Activated CD8-positive, alpha-beta memory T cell treated with anti-CD3 and anti-CD28 coated beads for 4 hours (primary cell): ENCODE data around the gene SDC1.

Source experiments
- DNase-seq, 2 donors: peaks; one replicate each; pipeline ENCODE4 v3.0.0-alpha.2; 2020; ENCODE audit warnings: low read depth in 2 of 2

The SDC1 gene

DNA sequence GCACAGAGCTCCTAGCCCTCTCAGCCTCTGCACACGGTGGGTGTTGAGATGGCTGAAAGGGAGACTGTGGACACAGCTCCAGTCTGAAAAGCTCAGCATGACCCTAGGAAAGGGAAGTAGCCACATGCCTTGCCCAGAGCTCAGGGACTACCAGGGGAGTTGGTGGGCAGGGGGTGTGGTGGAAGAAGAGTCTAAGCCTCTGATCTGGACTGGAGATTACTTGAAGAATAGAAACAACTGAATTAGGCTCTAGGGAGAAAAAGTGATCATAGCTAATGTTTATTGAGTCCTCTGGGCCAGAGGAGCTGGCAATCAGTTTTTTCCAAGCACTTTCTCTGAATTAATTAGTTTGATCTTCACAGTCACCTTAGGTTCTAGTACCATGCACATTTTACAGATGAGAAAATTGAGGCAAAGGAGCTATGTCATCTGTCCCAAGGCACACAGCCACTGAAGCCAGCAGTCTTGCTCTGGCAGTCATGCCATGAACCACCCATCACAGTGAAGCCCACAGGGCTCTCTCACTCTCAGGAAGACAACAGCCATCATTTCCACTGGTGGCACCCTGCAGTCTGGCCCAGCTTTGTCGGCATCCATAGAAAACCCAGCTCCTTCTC, 10.3 kb downstream of the SDC1 start:
- DNase-seq, result no peak

GRCh38 chr2:20213651-20214565, 11.0 kb downstream of the SDC1 start:
- no peak for DNase-seq

GRCh38 chr2:20212871-20213503, 11.9 kb downstream of the SDC1 start:
- DNase-seq, result no peak

DNA sequence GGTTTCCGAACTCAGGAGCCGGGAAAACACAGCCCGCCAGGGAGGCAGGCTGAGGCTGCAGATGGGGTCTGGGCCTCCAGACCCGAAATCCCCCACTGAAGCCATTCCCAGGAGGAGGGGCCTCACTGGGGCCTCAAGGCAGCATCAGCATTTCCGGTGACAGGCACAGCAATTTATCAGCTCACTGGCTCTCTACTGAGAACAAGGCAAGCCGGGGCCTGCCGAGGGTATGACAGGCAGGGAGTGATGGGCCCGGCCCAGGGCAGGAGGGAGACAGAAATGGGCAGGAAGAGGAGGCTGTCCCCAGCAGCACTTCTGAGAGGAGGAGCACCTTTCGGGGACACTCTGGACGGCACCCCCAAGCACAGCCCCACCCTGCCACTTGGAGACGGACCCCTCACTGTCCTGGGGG, 12.5 kb downstream of the SDC1 start:
- no peak for DNase-seq

- DNase-seq, result no peak
These were observed 13.0 kb downstream of the SDC1 start for GRCh38 chr2:20211860-20212458.

- DNase-seq, result no peak
These were observed 13.5 kb downstream of the SDC1 start for GRCh38 chr2:20211420-20211819.

GRCh38 chr2:20210462-20210861, 14.5 kb downstream of the SDC1 start:
- DNase-seq, result no peak

GRCh38 chr2:20209373-20210109, 15.4 kb downstream of the SDC1 start:
- DNase-seq, result no peak

GRCh38 chr2:20208476-20208859, 16.5 kb downstream of the SDC1 start:
- no peak for DNase-seq

DNA sequence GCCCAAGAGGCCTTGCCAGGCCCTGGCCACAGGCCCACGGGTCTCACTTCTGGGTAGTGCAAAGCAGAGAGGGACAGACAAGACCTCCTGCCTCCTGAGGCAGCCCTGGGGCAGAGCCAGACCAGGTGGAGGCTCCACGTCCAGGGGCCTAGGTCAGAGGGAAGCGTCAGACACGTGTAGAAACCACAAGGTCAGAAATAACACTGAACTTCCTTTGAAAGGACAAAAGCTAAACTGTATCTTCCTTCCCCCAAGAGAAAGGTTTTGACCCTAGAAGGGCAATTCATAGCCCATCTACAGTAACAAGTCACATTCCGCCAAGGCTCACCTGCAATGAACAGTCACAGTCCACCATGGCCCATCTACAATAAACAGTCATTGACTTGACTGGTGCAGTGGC, 17.9 kb downstream of the SDC1 start:
- DNase-seq, result no peak

GRCh38 chr2:20205915-20206524, 18.9 kb downstream of the SDC1 start:
- DNase-seq, result no peak

DNA sequence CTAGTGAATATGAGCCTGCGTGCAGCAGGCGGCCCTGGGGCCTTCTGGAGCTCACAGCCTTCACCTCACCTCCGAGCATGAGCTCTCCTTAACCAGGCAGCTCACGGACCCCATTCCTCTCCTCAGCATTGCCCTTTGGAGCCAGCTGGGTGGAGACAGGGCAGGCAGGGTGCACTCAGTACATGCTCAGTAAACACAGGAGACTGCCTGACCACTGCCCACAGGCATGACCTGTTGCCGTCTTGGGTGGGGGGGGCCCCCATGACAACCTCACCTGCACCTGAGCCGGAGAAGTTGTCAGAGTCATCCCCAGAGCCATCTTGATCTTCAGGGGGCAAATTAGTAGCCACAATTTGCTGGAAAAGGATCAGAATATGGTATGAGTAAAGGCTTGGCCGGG, 19.9 kb downstream of the SDC1 start:
- no peak for DNase-seq

DNA sequence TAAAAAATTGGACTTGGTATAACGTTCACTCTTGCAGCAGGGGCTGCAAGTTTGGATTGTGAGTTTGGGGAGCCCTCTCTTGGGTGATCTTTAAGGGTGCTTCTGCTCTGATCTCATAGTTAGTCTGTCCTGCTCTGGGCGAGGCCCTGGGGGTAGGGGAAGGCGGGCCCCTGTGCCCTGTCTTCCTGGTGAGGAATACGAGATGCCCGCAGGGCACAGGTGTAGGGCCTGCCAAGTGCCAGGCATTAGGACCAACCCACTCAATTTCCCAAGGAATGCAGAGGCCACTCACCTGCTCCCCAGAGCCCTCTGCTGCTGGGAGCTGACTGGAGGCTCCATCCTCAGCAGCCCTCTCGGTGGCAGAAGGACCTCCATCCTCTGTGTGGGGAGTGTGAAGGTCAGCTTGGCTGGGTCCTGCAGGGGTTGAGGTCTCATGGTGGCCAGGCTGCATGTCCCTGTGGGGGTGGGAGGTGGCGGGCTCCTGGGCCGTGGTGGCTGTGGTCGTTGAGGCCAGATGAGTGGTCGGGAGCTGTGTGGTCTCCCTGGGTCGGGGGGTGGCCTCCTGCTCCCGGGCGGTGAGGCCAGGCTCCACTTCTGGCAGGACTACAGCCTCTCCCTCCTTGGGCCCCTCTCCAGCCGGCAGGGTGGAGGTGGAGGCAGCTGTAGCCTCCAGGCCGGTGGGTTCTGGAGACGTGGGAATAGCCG, 21.3 kb downstream of the SDC1 start:
- DNase-seq, result no peak

DNA sequence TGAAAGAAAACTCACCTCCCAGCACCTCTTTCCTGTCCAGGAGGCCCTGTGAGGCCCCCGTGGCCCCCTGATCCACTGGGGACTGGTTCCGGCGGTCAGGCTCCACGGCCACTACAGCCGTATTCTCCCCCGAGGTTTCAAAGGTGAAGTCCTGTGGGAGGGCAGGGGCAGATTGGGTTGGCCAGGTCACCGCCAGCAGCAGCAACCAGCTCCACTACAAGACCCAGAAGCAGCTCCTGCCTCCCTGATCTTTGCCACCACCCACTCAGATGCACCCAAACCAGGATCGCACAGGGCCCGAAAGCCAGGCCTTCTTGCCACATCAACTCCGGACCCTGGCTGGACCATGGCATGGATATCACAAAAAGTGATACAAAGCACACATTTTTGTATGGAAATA, 21.9 kb downstream of the SDC1 start:
- no peak for DNase-seq

- DNase-seq, result no peak
These were observed 23.3 kb downstream of the SDC1 start for GRCh38 chr2:20201671-20202070.

- DNase-seq, result no peak
These were observed 24.0 kb downstream of the SDC1 start for GRCh38 chr2:20200697-20201555.

GRCh38 chr2:20199633-20200270, 25.2 kb downstream of the SDC1 start:
- DNase-seq, result no peak

DNA sequence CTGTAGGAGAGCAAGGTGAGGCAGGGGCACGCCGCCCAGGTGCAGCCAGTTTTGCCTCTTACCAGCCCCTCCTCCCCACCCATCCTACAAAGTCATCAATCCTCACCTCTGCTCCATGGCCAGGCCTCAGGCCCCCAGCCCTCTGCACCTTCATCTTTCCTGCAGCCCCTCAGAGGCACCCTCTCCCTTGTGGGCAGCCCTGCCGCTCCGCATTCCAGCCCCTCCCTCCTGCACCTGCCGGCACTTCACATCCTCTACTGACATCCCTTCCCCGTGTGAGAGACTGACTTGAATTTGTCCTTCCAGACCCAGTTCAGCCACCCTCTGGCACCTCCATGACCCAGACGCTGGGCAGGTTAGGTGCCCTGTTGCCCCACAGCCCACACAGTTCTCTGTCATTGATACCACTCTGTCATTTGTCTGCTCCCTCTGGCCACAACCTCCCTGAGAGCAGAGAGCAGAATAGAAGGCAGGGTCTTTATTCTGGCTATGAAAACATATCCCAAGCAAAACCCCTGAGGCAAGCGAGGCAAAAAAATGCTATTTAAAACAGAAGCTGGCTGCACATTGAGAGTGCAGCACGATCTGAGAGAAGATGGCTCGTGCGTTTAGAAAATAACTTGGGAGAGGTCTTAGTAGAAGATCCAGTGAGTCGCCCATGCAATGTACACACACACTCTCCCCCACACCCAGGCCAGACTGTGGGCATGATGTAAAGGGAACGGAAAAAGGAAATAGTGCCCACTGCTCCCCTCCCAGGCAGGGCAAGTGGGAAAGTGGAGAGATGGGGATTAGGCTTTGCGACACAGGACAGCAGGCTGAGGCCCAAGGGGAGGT, 25.9 kb downstream of the SDC1 start:
- DNase-seq, result no peak
